ENCODE data around the gene SERPINB10.

Gene SERPINB10

DNA sequence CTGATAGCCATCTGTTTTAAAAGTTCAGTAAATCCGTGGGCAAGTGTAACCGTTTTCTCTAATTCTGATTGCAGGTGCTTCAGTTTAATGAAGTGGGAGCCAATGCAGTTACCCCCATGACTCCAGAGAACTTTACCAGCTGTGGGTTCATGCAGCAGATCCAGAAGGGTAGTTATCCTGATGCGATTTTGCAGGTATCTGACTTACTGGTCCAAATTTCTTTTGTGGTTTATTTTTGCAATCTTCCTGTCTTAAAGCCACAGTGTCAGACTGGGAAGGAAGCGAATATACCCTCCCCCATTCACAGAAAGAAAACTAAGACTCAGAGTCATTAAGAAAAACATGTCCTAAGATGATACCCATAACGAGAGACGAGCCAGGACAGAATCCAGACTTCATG lies 12.6 kb upstream of the SERPINB10 start:
- no peaks in the 10 kb centered on the region for H4K20me1 ChIP-seq (ENCODE audit: insufficient read depth, low read length)
- TF ChIP-seq EZH2 (optimal IDR thresholded peaks at IDR 0.05; ENCODE audit: low read depth, low read length) (no peak), EZH2phosphoT487 (IDR thresholded peaks at IDR 0.05; ENCODE audit: low read length) (no peak)
- TF ChIP-seq, protein P1, sequence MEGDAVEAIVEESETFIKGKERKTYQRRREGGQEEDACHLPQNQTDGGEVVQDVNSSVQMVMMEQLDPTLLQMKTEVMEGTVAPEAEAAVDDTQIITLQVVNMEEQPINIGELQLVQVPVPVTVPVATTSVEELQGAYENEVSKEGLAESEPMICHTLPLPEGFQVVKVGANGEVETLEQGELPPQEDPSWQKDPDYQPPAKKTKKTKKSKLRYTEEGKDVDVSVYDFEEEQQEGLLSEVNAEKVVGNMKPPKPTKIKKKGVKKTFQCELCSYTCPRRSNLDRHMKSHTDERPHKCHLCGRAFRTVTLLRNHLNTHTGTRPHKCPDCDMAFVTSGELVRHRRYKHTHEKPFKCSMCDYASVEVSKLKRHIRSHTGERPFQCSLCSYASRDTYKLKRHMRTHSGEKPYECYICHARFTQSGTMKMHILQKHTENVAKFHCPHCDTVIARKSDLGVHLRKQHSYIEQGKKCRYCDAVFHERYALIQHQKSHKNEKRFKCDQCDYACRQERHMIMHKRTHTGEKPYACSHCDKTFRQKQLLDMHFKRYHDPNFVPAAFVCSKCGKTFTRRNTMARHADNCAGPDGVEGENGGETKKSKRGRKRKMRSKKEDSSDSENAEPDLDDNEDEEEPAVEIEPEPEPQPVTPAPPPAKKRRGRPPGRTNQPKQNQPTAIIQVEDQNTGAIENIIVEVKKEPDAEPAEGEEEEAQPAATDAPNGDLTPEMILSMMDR (IDR thresholded peaks at IDR 0.05; ENCODE audit: low read length): no peak

DNA sequence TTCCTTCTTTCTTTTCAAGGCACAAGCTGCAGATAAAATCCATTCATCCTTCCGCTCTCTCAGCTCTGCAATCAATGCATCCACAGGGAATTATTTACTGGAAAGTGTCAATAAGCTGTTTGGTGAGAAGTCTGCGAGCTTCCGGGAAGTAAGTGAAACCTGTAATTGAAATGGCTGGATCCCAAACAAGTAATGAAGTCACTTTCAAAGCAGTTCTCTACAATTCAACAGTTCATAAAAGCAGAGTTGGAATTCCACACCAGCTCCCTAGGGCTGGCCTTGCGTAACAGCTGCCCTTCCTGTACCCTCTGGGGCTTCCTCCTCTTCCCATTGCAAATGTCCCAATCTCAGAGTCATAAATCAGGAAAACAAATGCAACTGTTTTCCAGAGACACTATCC lies 10.7 kb upstream of the SERPINB10 start:
- no peak overlapping the region for H3K9ac ChIP-seq (ENCODE audit: low read length)
- H3K79me2 ChIP-seq (ENCODE audit: low read length): no peaks in the 10 kb centered on the region
- DNase-seq: no peak
- no peak overlapping the region for H2AFZ ChIP-seq (ENCODE audit: low read length)
- H3K4me2 ChIP-seq (ENCODE audit: low read depth, low read length): no peak overlapping the region
- no peaks in the 10 kb centered on the region for H3K9me2 ChIP-seq (replicated peaks; ENCODE audit: insufficient read depth, low read length)
- no peaks in the 10 kb centered on the region for H3K4me1 ChIP-seq (ENCODE audit: low read length)
- H3K36me3 ChIP-seq (replicated peaks; ENCODE audit: insufficient read depth, low read length): no peaks in the 10 kb centered on the region
- H4K20me1 ChIP-seq (ENCODE audit: insufficient read depth, low read length): no peaks in the 10 kb centered on the region
- no peaks in the 10 kb centered on the region for H3K9me3 ChIP-seq (replicated peaks; ENCODE audit: insufficient read depth, low read length)
- TF ChIP-seq EZH2phosphoT487 (IDR thresholded peaks at IDR 0.05; ENCODE audit: low read length): no peak
- no peak for TF ChIP-seq EZH2 (optimal IDR thresholded peaks at IDR 0.05; ENCODE audit: low read depth, low read length)
- TF ChIP-seq, protein P1 (IDR thresholded peaks at IDR 0.05; ENCODE audit: low read length): no peak
- H3K4me3 ChIP-seq (ENCODE audit: low read length): no peak overlapping the region
- H3F3A ChIP-seq (ENCODE audit: insufficient read depth, low read length): no peaks in the 10 kb centered on the region
- H3K27ac ChIP-seq (ENCODE audit: low read length): no peak overlapping the region
- H3K27me3 ChIP-seq (replicated peaks; ENCODE audit: insufficient read depth, low read length): no peaks in the 10 kb centered on the region

More for the DNA sequence above, 12.6 kb upstream of the SERPINB10 start:
- Histone ChIP-seq H3K4me3 (ENCODE audit: low read length) (no peak overlapping the region), H3K27ac (ENCODE audit: low read length) (no peak overlapping the region), H3K9me2 (replicated peaks; ENCODE audit: insufficient read depth, low read length) (no peaks in the 10 kb centered on the region), H3F3A (ENCODE audit: insufficient read depth, low read length) (no peaks in the 10 kb centered on the region), H3K9ac (ENCODE audit: low read length) (no peak overlapping the region), H3K79me2 (ENCODE audit: low read length) (no peaks in the 10 kb centered on the region), H3K27me3 (replicated peaks; ENCODE audit: insufficient read depth, low read length) (no peaks in the 10 kb centered on the region), H3K9me3 (replicated peaks; ENCODE audit: insufficient read depth, low read length) (no peaks in the 10 kb centered on the region), H2AFZ (ENCODE audit: low read length) (no peak overlapping the region), H3K4me1 (ENCODE audit: low read length) (no peaks in the 10 kb centered on the region), H3K4me2 (ENCODE audit: low read depth, low read length) (no peak overlapping the region), H3K36me3 (replicated peaks; ENCODE audit: insufficient read depth, low read length) (no peaks in the 10 kb centered on the region)
- no peak for DNase-seq

DNA sequence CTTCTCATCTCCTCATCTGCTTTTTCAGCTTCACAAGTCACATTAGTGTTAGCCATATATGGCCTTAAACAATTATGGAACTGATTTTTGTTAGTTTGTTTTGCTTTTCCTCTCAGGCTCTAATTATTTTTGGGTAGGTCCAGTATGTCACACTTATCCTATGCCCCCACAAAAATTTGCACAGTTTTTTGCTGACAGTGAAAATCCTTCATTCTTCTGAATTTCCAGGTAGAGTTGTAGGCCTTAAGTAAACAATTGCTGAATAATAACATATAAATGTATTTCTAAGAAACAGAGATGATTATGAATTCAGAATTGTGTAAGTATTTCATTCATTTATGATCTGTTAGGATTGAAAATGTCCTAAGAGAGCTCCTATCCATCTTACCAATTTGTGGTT lies 8.6 kb upstream of the SERPINB10 start:
- no peak overlapping the region for H3K9ac ChIP-seq (ENCODE audit: low read length)
- H3K27ac ChIP-seq (ENCODE audit: low read length): no peak overlapping the region
- no peaks in the 10 kb centered on the region for H3K4me1 ChIP-seq (ENCODE audit: low read length)
- no peaks in the 10 kb centered on the region for H3K36me3 ChIP-seq (replicated peaks; ENCODE audit: insufficient read depth, low read length)
- no peaks in the 10 kb centered on the region for H3F3A ChIP-seq (ENCODE audit: insufficient read depth, low read length)
- no peak overlapping the region for H3K4me3 ChIP-seq (ENCODE audit: low read length)
- H3K9me2 ChIP-seq (replicated peaks; ENCODE audit: insufficient read depth, low read length): no peaks in the 10 kb centered on the region
- H3K27me3 ChIP-seq (replicated peaks; ENCODE audit: insufficient read depth, low read length): no peaks in the 10 kb centered on the region
- H3K4me2 ChIP-seq (ENCODE audit: low read depth, low read length): no peak overlapping the region
- H4K20me1 ChIP-seq (ENCODE audit: insufficient read depth, low read length): no peaks in the 10 kb centered on the region
- no peak overlapping the region for H2AFZ ChIP-seq (ENCODE audit: low read length)
- no peaks in the 10 kb centered on the region for H3K9me3 ChIP-seq (replicated peaks; ENCODE audit: insufficient read depth, low read length)
- H3K79me2 ChIP-seq (ENCODE audit: low read length): no peaks in the 10 kb centered on the region
- no peak for DNase-seq
- TF ChIP-seq, protein P1 (IDR thresholded peaks at IDR 0.05; ENCODE audit: low read length): no peak
- TF ChIP-seq EZH2 (optimal IDR thresholded peaks at IDR 0.05; ENCODE audit: low read depth, low read length): no peak
- no peak for TF ChIP-seq EZH2phosphoT487 (IDR thresholded peaks at IDR 0.05; ENCODE audit: low read length)
